T-cell (primary cell): ENCODE results near the gene TSC22D3. TPM values are rescaled to one million over a fixed set of nuclear protein-coding genes. Genes with fewer than 3 reads are reported as not detected.

Experiments
- ATAC-seq, 4 experiments: fragments of 200-7000 bp in 3 of 4; fragments of 150-1000 bp in 1 of 4; cut with Tn5 transposase; replicated peaks in 1 of 4; 1 replicate in 3 of 4; 2 replicates in 1 of 4; pipeline ENCODE4 v1.10.0; 2021; ENCODE audit warnings: moderate library complexity in 3 of 4, mild to moderate bottlenecking in 2 of 4, moderate number of reproducible peaks in 1 of 4
- CTCF ChIA-PET, 2 donors: fragments of 300-600 bp; sonication (Branson Sonifier 250); formaldehyde crosslinking; loops; one replicate each; lab custom pipeline; 2022; ENCODE audit warnings: antibody characterized with exemption in 2 of 2; lab: Charles Lee
- POLR2A ChIA-PET, 2 donors: fragments of 300-600 bp; sonication (Branson Sonifier 250); formaldehyde crosslinking; loops; one replicate each; lab custom pipeline; 2022; ENCODE audit warnings: antibody characterized with exemption in 2 of 2; lab: Charles Lee
- DNase-seq, 35 experiments: peaks; one replicate each; pipeline versions ENCODE4 v3.0.0 to v3.0.0-alpha.2; 2013 to 2023
- H3K27ac ChIP-seq: one replicate; pipeline ENCODE4 v1.5.1; 2013; ENCODE audit warnings: low read length
- H3K27me3 ChIP-seq, 2 experiments: replicated peaks in 1 of 2; 1 replicate in 1 of 2; 2 replicates in 1 of 2; pipeline versions ENCODE4 v1.6.1 to v1.7.0; 2013; ENCODE audit warnings: low read length in 1 of 2, mixed read lengths in 1 of 2; ENCODE audit not compliant: control insufficient read depth in 2 of 2, insufficient read depth in 2 of 2; ENCODE audit errors: extremely low read depth in 1 of 2
- H3K36me3 ChIP-seq, 2 donors: 1 replicate in 1 of 2; 2 replicates in 1 of 2; pipeline versions ENCODE4 v1.6.1 to v1.7.0; 2013; ENCODE audit warnings: low read length in 1 of 2; ENCODE audit not compliant: control insufficient read depth in 2 of 2, insufficient read depth in 1 of 2; ENCODE audit errors: extremely low read depth in 1 of 2
- H3K4me1 ChIP-seq, 2 experiments: 1 replicate in 1 of 2; 2 replicates in 1 of 2; pipeline versions ENCODE4 v1.6.1 to v1.7.0; 2013; ENCODE audit warnings: low read length in 2 of 2, mixed read lengths in 1 of 2; ENCODE audit not compliant: insufficient read depth in 2 of 2, control insufficient read depth in 1 of 2; ENCODE audit errors: extremely low read depth in 1 of 2
- H3K4me3 ChIP-seq, 2 donors: 1 replicate in 1 of 2; 2 replicates in 1 of 2; pipeline versions ENCODE4 v1.5.1 to v1.7.0; 2013; ENCODE audit warnings: mild to moderate bottlenecking in 2 of 2, low read length in 1 of 2, moderate library complexity in 1 of 2; ENCODE audit not compliant: control insufficient read depth in 1 of 2; ENCODE audit errors: extremely low read depth in 1 of 2
- H3K9me3 ChIP-seq: 2 replicates; pipeline ENCODE4 v1.7.0; 2013
- H3K27ac Mint-ChIP-seq, 2 donors: one replicate each; pipeline ENCODE4 v1.8.0; 2020 to 2021; ENCODE audit warnings: mild to moderate bottlenecking in 2 of 2, mixed read lengths in 2 of 2
- H3K27me3 Mint-ChIP-seq, 2 donors: one replicate each; pipeline ENCODE4 v1.8.0; 2021 to 2022; ENCODE audit warnings: mixed read lengths in 2 of 2
- H3K36me3 Mint-ChIP-seq: one replicate; pipeline ENCODE4 v1.8.0; 2021; ENCODE audit warnings: mixed read lengths
- H3K4me1 Mint-ChIP-seq, 3 donors: one replicate each; pipeline ENCODE4 v1.8.0; 2020 to 2022; ENCODE audit warnings: mixed read lengths in 3 of 3, mild to moderate bottlenecking in 1 of 3
- H3K4me3 Mint-ChIP-seq, 3 donors: one replicate each; pipeline ENCODE4 v1.8.0; 2020 to 2022; ENCODE audit warnings: mild to moderate bottlenecking in 3 of 3, mixed read lengths in 3 of 3, moderate library complexity in 3 of 3
- H3K9me3 Mint-ChIP-seq, 3 donors: one replicate each; pipeline ENCODE4 v1.8.0; 2020 to 2022; ENCODE audit warnings: mixed read lengths in 3 of 3
- WGBS: methylation state at CpG from one replicate; pipeline ENCODE4 v1.1.5; 2013; ENCODE audit warnings: missing lambda C conversion rate; ENCODE audit not compliant: insufficient coverage; 5-methylcytosine and 5-hydroxymethylcytosine counted together
- total RNA-seq, 35 experiments: library from RNA in 6 of 35; stranded (reverse) in 6 of 35; fragments of 120-200 nt in 1 of 35; gene quantifications; one replicate each; pipeline versions ENCODE4 v1.2.1 to v1.2.4 and lab custom pipeline; 2013 to 2026

TSC22D3 gene
- total RNA-seq, 5 donors from 2014 or later (not counting 1 experiment from before 2014, with no cell fraction given): 202 to 2,593 (median 248) TPM

DNA sequence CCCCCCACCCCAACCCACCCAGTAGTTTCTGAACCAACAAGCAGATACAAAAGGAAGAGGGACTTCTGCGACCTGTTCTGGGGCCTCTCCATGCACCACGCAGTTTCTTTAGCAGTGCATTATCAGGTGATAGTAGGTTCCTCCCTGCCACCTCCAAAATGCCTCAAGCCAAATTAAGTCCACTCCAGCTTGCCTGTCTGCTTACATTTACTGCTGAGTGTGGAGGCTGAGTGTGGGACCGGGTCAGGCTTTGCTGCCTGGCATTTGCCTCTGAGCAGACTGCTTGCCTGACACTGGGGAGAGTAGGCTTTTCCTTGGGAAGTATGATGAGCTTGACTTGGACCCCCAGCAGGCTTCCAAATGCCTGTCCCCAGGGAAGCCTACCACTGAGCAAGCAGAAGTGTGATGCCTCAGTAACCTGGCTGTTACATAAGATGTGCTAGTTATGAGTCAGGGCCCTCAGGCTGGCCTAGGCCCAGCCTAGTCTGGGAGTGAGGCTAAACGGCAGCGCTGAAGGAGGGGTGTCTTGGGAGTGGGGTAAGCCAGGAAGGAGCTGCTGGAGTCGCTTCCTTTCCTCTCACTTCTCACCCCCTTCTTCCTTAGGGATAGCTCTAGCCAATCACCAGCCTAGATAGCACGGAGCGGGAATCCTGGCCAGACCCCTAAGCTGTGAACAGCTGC lies 9.0 kb downstream of the TSC22D3 start:
- CTCF ChIA-PET: interaction anchor here in 1 of 2 donors (1.0 kb wide), 2 partner anchors 12 to 103 kb away, joined by 4 to 6 read pairs; no protein-coding TSS in a partner anchor
- WGBS: 0% methylated on average over 1 of the region's 8 CpGs
- H3K27ac Mint-ChIP-seq: no peak overlapping the region

DNA sequence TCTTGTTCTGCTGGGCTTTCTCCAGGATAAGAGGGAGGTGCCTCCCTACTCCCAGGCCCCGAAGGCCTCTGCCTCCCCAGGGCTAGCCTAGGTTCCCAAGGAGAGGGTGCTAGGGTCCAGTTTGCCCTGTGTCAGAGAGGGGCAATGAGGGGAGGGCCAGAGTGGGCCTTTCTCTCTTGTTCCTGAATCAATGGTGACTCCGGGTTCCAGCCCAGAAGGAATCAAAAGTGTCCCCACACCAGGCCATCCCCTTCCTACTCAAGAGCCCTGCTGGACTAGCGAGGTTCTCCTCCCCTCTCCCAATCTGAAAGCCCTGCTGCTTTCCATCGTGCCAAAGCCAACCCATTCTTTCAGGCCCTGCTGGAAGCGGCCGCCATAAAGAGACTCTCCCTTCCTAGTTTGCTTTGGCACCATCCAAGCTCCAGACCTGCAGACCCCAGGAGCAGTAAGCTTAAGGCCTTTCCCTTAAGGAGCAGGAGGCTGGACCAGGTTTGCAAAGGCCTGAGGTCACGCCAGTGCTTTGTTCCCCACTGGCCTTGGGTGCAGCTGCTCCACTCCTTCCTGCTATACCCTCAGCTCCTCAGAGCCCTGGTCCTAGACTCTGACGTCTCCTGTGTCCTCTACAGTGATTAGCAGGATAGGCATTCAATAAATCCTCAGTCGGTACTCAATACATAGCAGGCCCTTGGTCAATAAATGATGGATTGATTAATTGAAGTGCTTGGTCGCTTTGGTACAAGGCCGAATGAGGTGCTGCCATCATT lies 10.6 kb downstream of the TSC22D3 start:
- Mint-ChIP-seq H3K9me3 (no peaks in the 10 kb centered on the region), H3K27ac (no peak overlapping the region), H3K4me1 (peaks cover 0 to 5% (median 5%) of the 10 kb centered on the region in 3 donors), H3K4me3 (no peak overlapping the region), H3K27me3 (peaks cover 0 to 7% of the 10 kb centered on the region in 2 donors), H3K36me3 (peaks cover 2% of the 10 kb centered on the region)
- Histone ChIP-seq H3K4me3 (no peak overlapping the region), H3K27ac (no peak overlapping the region), H3K9me3 (no peaks in the 10 kb centered on the region), H3K27me3 (no peaks in the 10 kb centered on the region), H3K36me3 (no peaks in the 10 kb centered on the region), H3K4me1 (no peaks in the 10 kb centered on the region)
- DNase-seq (no peak), ATAC-seq (no peak)
- POLR2A ChIA-PET: no interaction called here
- WGBS: no CpG with 5 or more reads among the region's 11 CpGs
- CTCF ChIA-PET: no interaction called here

More for the DNA sequence above, 9.0 kb downstream of the TSC22D3 start:
- H3K4me3 ChIP-seq: no peak overlapping the region
- ATAC-seq: no peak
- H3K9me3 ChIP-seq: no peaks in the 10 kb centered on the region
- POLR2A ChIA-PET: interaction anchor here in 1 of 2 donors (0.8 to 1.1 kb wide), 2 partner anchors 9 to 57 kb away, joined by 3 to 4 read pairs; partner anchors contain the start of gene TSC22D3
- Mint-ChIP-seq H3K4me1 (peaks cover 0 to 6% (median 5%) of the 10 kb centered on the region in 3 donors), H3K27me3 (peaks cover 0 to 7% of the 10 kb centered on the region in 2 donors), H3K9me3 (no peaks in the 10 kb centered on the region), H3K36me3 (peaks cover 2% of the 10 kb centered on the region), H3K4me3 (no peak overlapping the region)
- no peaks in the 10 kb centered on the region for H3K27me3 ChIP-seq
- no peaks in the 10 kb centered on the region for H3K4me1 ChIP-seq
- H3K27ac ChIP-seq: no peak overlapping the region
- no peaks in the 10 kb centered on the region for H3K36me3 ChIP-seq
- DNase-seq: no peak

DNA sequence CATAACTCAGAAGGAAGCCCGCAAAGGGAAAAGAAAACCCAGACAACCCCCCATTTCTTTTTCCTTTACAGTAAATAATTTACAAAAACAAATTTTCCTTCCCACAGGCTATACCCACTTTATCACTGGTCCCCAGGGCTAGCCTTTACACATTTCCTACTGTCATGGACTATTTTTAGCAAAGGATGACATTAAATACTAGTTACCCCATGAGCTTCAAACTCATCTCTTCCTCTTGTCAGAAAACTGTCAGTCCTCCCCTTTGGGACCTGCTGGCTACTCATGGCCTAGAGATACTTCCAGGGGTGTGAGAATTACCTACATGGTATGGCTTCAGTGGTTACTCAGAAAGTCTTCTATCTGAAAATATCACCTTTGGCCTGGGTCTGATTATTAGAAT lies 11.9 kb downstream of the TSC22D3 start:
- H3K4me3 ChIP-seq: no peak overlapping the region
- no peaks in the 10 kb centered on the region for H3K9me3 Mint-ChIP-seq
- no peaks in the 10 kb centered on the region for H3K27me3 ChIP-seq
- peaks cover 0 to 3% (median 0%) of the 10 kb centered on the region in 3 donors for H3K4me1 Mint-ChIP-seq
- no peak overlapping the region for H3K4me3 Mint-ChIP-seq
- ChIA-PET CTCF (interaction anchor here in 1 of 2 donors (0.6 to 0.9 kb wide), 2 partner anchors 45 to 49 kb away, joined by 3 to 4 read pairs; no protein-coding TSS in a partner anchor), POLR2A (no interaction called here)
- 100% methylated on average over 1 of the region's 1 CpG for WGBS
- peaks cover 2% of the 10 kb centered on the region for H3K36me3 Mint-ChIP-seq
- no peaks in the 10 kb centered on the region for H3K9me3 ChIP-seq
- H3K36me3 ChIP-seq: no peaks in the 10 kb centered on the region
- H3K27ac ChIP-seq: no peak overlapping the region
- no peak overlapping the region for H3K27ac Mint-ChIP-seq
- H3K4me1 ChIP-seq: no peaks in the 10 kb centered on the region
- ATAC-seq (no peak), DNase-seq (no peak)
- H3K27me3 Mint-ChIP-seq: peaks cover 0 to 6% of the 10 kb centered on the region in 2 donors

DNA sequence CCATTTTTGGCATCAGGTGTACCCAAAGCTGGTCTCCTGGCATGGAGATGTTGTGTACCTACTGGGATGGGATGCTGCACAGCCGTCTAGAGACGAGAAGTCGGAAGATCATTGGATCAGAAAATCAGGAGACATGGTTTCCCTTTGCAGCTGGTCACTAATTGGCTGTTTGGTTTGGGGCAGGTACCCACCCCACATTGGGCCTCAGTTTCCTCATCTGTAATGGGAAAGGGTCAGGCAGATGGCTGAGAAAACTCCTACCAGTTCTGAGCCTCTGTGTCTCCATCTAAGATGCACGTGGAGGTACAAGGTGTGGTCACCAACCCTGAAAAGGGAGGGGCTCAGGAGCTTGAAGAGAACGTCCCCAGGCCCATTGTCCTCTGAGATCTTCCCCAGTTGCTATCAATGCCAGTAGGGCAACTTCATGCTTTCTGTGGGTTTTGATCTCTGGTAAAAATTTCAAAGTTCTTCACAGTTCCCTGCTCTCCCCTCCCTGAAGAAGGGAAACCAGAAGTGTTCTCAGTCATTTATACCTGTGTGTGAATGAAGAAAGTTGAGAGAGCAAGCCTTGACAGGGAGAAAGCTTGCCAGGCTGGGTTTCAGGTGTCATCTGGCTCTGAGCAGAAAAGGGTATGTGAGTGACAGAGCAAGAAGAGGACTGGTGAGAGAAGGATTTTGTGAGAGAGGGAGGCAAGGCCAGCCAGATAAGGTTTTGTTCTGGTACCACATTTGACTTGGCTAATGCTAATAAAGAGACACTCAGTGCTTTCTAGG lies 15.1 kb downstream of the TSC22D3 start:
- H3K27me3 ChIP-seq: no peaks in the 10 kb centered on the region
- H3K9me3 Mint-ChIP-seq: no peaks in the 10 kb centered on the region
- no peak for ATAC-seq
- CTCF ChIA-PET: no interaction called here
- POLR2A ChIA-PET: no interaction called here
- no peaks in the 10 kb centered on the region for H3K4me1 ChIP-seq
- H3K27ac Mint-ChIP-seq: no peak overlapping the region
- H3K27me3 Mint-ChIP-seq: no peaks in the 10 kb centered on the region
- 100% methylated on average over 1 of the region's 5 CpGs for WGBS
- no peak for DNase-seq
- H3K9me3 ChIP-seq: no peaks in the 10 kb centered on the region
- no peaks in the 10 kb centered on the region for H3K36me3 ChIP-seq
- peaks cover 2% of the 10 kb centered on the region for H3K36me3 Mint-ChIP-seq
- no peak overlapping the region for H3K4me3 ChIP-seq
- no peak overlapping the region for H3K27ac ChIP-seq
- no peak overlapping the region for H3K4me3 Mint-ChIP-seq
- H3K4me1 Mint-ChIP-seq: peaks cover 12 to 24% (median 17%) of the 10 kb centered on the region in 3 donors

DNA sequence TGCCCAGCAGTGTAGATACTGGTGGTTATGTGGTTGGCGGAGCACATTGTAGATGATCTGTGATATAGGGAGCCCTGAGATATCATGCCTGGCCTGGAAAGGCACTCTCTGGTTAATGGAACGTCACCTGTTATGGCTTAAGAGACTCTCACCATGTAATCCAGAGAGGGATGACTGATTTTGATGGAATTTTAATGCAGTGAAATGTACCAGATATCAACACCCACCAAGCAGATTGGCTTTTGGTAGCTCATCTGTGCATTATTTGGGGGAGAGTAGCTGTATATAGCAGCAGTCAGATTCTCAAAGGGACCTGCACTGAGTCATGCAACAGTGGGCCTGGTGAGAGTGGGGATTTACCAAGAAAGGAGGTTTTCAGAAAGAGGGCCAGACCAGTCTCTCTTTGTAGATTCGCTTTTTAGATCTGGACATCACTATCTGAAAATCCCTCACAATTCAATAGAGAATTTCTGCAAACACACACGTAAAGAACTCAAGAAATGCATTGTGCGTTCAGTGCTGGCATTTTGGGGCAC lies 17.3 kb downstream of the TSC22D3 start:
- Mint-ChIP-seq H3K4me3 (no peak overlapping the region), H3K4me1 (peaks cover 16 to 28% (median 24%) of the 10 kb centered on the region in 3 donors), H3K36me3 (peaks cover 2% of the 10 kb centered on the region), H3K27me3 (no peaks in the 10 kb centered on the region), H3K9me3 (no peaks in the 10 kb centered on the region), H3K27ac (peak overlapping the region in 1 of 2 donors; percentile 13)
- no CpG with 5 or more reads among the region's 5 CpGs for WGBS
- DNase-seq (no peak), ATAC-seq (no peak)
- no peak overlapping the region for H3K4me3 ChIP-seq
- H3K4me1 ChIP-seq: no peaks in the 10 kb centered on the region
- no peaks in the 10 kb centered on the region for H3K27me3 ChIP-seq
- H3K36me3 ChIP-seq: no peaks in the 10 kb centered on the region
- no peak overlapping the region for H3K27ac ChIP-seq
- ChIA-PET CTCF (no interaction called here), POLR2A (interaction anchor here in 1 of 2 donors (0.7 kb wide), 1 partner anchor 747 kb away, joined by 3 read pairs; no protein-coding TSS in a partner anchor)
- H3K9me3 ChIP-seq: no peaks in the 10 kb centered on the region

DNA sequence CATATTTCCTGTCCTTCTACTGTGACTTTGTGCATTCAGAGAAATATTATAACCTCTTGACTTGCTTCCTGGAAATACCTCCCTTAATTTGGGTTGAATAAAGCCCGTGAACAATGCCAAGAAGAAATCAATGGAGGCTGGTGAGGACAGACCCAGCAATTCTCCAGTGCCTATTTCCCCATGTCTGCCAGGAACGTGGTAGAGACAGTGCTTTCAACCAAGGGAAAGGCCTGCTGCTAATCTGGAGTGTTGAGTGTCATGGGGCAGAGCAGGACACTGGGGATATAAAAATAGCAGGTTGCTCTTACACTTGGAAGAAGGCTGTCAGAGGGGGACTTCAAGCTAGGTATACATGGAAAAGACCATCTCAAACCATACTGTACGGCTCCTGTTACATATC lies 19.9 kb downstream of the TSC22D3 start:
- H3K36me3 Mint-ChIP-seq: no peaks in the 10 kb centered on the region
- H3K27ac Mint-ChIP-seq: no peak overlapping the region
- no CpG with 5 or more reads among the region's 3 CpGs for WGBS
- Histone ChIP-seq H3K27me3 (no peaks in the 10 kb centered on the region), H3K36me3 (no peaks in the 10 kb centered on the region), H3K27ac (no peak overlapping the region), H3K4me1 (no peaks in the 10 kb centered on the region), H3K4me3 (no peak overlapping the region), H3K9me3 (no peaks in the 10 kb centered on the region)
- no peaks in the 10 kb centered on the region for H3K9me3 Mint-ChIP-seq
- CTCF ChIA-PET: no interaction called here
- POLR2A ChIA-PET: no interaction called here
- no peaks in the 10 kb centered on the region for H3K27me3 Mint-ChIP-seq
- ATAC-seq (no peak), DNase-seq (no peak)
- H3K4me3 Mint-ChIP-seq: no peak overlapping the region
- peaks cover 16 to 28% (median 24%) of the 10 kb centered on the region in 3 donors for H3K4me1 Mint-ChIP-seq
